Fibroblast of villous mesenchyme (primary cell): Measurements from ENCODE around the gene GALNT4. TPM values are rescaled to one million over a fixed set of nuclear protein-coding genes. Genes with fewer than 3 reads are reported as not detected.

ENCODE experiments used
- DNase-seq: peaks from one replicate; pipeline ENCODE4 v3.0.0-alpha.2; 2010; ENCODE audit warnings: low read depth
- H3K4me3 ChIP-seq: 2 replicates; pipeline ENCODE4 v1.5.1; 2011; ENCODE audit warnings: low read depth, mild to moderate bottlenecking, low read length
- total RNA-seq: library from RNA; depleted of rRNA; stranded (reverse); fragments of >200 nt; gene quantifications from 2 replicates; pipeline ENCODE4 v1.2.3, GENCODE V29; 2012
- TF ChIP-seq, protein P1 (sequence below): IDR thresholded peaks from 2 replicates; pipeline ENCODE4 v1.5.1; 2012; ENCODE audit warnings: low read depth, mild to moderate bottlenecking, low read length; ENCODE audit not compliant: insufficient read depth

The GALNT4 gene
- total RNA-seq, 1 donor, result 15.5 TPM

DNA sequence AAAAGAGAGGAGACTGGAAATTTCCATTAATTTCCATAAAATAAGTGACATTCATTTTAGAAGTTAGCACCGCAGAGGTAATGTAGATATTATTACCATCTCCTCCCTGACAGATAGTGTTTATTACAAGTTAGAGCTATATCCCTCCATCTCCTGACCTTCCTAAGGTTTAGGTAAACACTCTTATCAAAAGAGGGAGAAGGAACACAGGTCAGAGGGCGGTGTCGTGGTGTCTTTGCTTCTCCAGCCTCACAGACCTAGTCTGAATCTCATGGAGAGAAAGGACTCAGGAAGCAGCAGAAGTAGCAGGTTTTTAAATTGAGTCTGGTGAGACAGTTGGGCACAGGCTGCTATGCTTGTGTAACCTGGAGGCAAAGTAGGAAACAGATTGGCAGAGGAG lies 12.8 kb upstream of the GALNT4 start:
- TF ChIP-seq, protein P1, sequence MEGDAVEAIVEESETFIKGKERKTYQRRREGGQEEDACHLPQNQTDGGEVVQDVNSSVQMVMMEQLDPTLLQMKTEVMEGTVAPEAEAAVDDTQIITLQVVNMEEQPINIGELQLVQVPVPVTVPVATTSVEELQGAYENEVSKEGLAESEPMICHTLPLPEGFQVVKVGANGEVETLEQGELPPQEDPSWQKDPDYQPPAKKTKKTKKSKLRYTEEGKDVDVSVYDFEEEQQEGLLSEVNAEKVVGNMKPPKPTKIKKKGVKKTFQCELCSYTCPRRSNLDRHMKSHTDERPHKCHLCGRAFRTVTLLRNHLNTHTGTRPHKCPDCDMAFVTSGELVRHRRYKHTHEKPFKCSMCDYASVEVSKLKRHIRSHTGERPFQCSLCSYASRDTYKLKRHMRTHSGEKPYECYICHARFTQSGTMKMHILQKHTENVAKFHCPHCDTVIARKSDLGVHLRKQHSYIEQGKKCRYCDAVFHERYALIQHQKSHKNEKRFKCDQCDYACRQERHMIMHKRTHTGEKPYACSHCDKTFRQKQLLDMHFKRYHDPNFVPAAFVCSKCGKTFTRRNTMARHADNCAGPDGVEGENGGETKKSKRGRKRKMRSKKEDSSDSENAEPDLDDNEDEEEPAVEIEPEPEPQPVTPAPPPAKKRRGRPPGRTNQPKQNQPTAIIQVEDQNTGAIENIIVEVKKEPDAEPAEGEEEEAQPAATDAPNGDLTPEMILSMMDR, result no peak
- no peak overlapping the region for H3K4me3 ChIP-seq
- DNase-seq, result no peak

DNA sequence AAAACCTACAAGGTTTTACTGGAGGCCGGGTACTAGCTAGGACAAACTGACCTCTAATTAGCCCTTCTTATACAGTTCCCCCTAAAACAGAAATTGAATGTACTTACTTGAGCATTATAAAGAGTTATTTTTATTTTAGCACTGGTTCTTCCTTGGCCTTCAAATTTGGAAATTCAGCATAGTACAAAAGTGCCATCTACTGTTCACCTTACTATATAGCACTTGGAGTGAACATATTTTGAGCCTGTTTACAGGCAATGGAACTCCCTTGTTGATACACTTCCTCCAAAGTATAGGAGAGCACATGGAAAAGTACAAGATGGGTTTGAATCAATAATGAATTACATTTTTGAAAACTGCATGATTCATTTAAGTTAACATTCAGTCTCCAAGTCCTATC lies 5.1 kb upstream of the GALNT4 start:
- TF ChIP-seq, protein P1, result peak; percentile 77
- H3K4me3 ChIP-seq, result no peak overlapping the region
- peak; percentile 71 for DNase-seq

DNA sequence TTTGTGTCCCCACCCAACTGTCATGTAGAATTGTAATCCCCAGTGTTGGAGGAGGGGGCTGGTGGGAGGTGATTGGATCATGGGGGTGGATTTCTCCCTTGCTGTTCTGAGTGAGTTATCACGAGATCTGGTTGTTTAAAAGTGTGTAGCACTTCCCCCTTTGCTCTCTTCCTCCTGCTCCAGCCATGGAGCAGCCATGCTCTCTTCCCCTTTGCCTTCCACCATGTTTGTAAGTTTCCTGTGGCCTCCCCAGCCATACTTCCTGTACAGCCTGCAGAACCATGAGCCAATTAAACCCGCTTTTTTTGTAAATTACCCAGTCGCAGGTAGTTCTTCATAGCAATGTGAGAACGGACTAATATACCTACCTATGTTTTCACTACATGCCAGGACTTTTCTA lies 3.8 kb upstream of the GALNT4 start:
- TF ChIP-seq, protein P1, result no peak
- H3K4me3 ChIP-seq, result no peak overlapping the region
- no peak for DNase-seq

DNA sequence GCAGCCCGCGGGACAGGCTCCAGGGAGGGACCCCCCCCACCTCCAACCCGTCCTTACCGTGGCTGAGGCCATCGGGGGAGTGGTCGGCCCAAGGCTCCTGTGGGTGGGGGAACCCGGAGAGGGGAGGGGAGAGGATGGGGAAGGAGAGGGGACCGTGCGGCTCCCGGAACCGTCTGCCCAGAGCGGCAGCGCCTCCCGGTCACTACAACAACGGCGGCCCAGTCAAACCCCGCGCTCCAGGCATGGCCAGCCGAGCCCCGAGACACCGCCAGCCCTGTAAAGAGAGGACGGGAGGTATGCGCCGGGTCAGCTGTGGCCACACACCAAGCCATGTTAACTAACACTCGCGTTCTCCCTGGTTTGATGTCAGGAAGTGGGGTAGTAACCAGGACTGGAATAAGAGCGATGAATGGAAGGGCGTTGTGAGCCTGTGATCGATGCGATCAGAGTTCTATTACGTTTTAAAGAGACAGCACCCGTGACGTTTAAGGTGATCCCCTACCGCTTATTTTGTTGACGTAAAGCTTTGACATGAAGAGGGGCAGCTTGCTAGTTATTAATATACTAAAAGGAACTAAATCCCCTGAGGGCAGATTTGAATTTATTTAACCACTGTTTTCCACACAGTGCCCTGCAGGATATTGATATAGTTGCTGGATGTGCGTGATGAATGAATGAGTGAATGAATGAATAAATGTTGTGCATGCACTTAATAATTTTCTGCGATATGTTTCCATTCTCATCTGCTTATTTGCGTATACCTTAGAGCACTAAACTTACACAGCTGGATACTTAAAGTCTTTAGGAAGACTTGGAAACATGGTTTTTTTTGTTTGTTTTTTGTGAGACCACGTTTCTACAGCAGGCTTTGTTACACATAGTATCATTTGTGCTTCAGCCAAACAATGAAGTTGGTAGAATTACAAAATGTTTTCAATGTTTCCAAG lies 1.5 kb upstream of the GALNT4 start, which contains the start of gene POC1B:
POC1B (minus strand) TSS at position 224 of the 947 bp plus-strand sequence; CDS start at position 72, 152 bp downstream.
- TF ChIP-seq, protein P1, result no peak
- DNase-seq, result peak; percentile 82

DNA sequence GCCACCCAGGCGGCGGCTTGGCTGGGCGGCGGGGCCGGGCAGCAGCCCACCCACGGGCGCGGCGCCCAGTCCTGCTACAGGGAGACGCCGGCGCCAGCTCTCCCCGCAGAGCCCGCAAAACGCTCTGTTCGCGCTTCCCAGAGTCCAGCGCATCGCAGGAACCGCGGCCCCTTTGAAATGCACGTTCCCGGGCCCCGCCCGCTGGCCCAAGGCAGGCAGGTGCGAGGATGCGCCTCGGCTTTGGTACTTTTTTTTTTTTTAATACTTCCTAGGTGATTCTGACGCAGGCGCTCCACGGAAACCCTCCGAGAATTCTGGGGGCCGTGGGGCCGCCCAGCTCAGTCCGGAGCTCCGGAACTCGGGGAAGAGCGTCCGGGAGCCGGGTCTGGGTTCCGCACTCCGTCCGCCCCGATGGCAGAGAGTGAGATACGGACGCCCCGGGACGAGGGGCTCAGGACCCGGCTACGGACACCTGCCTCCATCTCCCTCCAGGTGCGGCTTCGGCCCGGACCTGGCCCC lies 768 bp upstream of the GALNT4 start:
- TF ChIP-seq, protein P1, result no peak
- peak; percentile 35 for DNase-seq
- peak overlapping the region; percentile 87 for H3K4me3 ChIP-seq

More for the DNA sequence above, 1.5 kb upstream of the GALNT4 start, which contains the start of gene POC1B:
- peak within 1 kb of the TSS; percentile 87 for H3K4me3 ChIP-seq

DNA sequence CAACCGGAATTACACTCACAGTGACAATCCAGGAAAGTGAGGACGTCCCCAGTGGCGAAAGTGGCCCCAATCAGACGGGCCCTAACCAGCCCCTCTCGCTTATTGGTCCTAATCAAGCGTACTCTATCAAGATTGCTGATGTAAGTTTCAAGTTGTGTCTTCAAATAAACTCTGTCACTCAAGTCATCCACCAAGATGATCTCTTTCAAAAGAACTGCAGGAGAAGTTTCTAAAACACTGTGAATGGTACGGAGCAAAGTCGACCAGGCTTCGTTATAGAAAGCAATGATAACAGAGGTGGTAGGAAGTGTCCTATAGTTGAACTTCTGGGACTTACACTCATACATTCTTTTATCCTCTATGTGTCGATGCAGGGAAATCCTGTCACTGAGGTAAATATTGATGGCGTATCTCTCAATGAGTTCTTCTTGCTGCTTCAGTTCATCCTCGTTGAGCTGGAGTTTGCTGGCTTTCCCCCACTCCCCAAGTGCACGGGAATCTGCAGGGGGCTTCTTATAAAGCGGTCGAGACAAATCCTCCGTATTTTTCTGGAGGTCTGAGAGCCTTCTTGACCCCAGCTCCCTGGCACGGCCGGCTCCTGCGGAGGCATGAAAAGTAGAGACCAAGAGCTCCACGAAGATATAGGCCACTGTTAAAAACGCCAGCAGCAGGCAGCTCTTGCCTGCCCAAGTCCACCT lies 604 bp downstream of the GALNT4 start:
- TF ChIP-seq, protein P1, result no peak
- DNase-seq, result no peak
- peak overlapping the region; percentile 87 for H3K4me3 ChIP-seq
